ENCODE data around the gene UNC5B.

DNA sequence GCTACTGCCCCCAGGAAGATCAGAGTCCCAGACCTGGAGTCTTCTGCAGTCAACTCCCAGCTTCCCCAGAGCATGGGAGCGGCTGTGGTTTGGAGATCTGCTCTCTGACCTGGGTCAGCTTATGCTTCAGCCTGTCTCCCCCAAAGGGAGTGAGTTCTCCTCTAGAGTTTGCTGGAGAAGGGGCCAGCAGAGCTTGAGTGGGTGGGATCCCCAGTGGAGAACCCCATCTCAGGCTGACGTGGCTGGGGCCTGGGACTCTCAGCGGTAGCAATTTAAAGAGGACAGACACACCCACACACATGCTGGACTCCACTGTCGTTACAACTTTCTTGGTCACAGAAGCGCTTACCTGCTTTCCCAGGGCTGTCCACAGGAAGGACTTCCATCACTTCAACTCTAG, 6.3 kb downstream of the UNC5B start:
- TF ChIP-seq, protein P1, sequence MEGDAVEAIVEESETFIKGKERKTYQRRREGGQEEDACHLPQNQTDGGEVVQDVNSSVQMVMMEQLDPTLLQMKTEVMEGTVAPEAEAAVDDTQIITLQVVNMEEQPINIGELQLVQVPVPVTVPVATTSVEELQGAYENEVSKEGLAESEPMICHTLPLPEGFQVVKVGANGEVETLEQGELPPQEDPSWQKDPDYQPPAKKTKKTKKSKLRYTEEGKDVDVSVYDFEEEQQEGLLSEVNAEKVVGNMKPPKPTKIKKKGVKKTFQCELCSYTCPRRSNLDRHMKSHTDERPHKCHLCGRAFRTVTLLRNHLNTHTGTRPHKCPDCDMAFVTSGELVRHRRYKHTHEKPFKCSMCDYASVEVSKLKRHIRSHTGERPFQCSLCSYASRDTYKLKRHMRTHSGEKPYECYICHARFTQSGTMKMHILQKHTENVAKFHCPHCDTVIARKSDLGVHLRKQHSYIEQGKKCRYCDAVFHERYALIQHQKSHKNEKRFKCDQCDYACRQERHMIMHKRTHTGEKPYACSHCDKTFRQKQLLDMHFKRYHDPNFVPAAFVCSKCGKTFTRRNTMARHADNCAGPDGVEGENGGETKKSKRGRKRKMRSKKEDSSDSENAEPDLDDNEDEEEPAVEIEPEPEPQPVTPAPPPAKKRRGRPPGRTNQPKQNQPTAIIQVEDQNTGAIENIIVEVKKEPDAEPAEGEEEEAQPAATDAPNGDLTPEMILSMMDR (IDR thresholded peaks at IDR 0.05), result no peak
- no peak for TF ChIP-seq POLR2A (IDR thresholded peaks at IDR 0.05)
